DOHH2 (cell line): ENCODE measurements around the gene USP35.

Source experiments
- H3F3A ChIP-seq: fragments of 200-600 bp; sonication (generic), shearing (Covaris generic); 2 replicates; pipeline ENCODE4 v1.6.0; 2016; ENCODE audit warnings: antibody characterized with exemption, mild to moderate bottlenecking; ENCODE audit not compliant: control insufficient read depth, insufficient read depth
- H3K27ac ChIP-seq: fragments of 200-600 bp; sonication (generic); 2 replicates; pipeline ENCODE4 v1.5.1; 2014; ENCODE audit warnings: low read depth, mild to moderate bottlenecking, low read length, moderate library complexity
- H3K27me3 ChIP-seq: fragments of 200-600 bp; sonication (generic); 2 replicates; pipeline ENCODE4 v1.6.1; 2014; ENCODE audit warnings: mild to moderate bottlenecking, low read length, mixed read lengths; ENCODE audit not compliant: control insufficient read depth
- H3K36me3 ChIP-seq: fragments of 200-600 bp; sonication (generic); 2 replicates; pipeline ENCODE4 v1.6.1; 2014; ENCODE audit warnings: mild to moderate bottlenecking, low read length, moderate library complexity, mixed read lengths; ENCODE audit not compliant: control insufficient read depth
- H3K4me1 ChIP-seq: fragments of 200-600 bp; sonication (generic); 2 replicates; pipeline ENCODE4 v1.6.1; 2014; ENCODE audit warnings: mild to moderate bottlenecking, low read length, mixed read lengths; ENCODE audit not compliant: control insufficient read depth
- H3K4me2 ChIP-seq: fragments of 200-600 bp; sonication (generic); 2 replicates; pipeline ENCODE4 v1.6.0; 2014; ENCODE audit warnings: mild to moderate bottlenecking, low read length, moderate library complexity
- H3K4me3 ChIP-seq: fragments of 200-600 bp; sonication (generic); 2 replicates; pipeline ENCODE4 v1.5.1; 2014; ENCODE audit warnings: mild to moderate bottlenecking, low read length, mixed read lengths
- H3K79me2 ChIP-seq: fragments of 200-600 bp; sonication (generic); 2 replicates; pipeline ENCODE4 v1.6.1; 2014; ENCODE audit warnings: mild to moderate bottlenecking, low read length, mixed read lengths; ENCODE audit not compliant: control insufficient read depth
- H3K9me2 ChIP-seq: fragments of 200-600 bp; sonication (generic); replicated peaks from 2 replicates; pipeline ENCODE4 v1.6.1; 2014; ENCODE audit warnings: mild to moderate bottlenecking, low read length, mixed read lengths; ENCODE audit not compliant: control insufficient read depth
- H3K9me3 ChIP-seq: fragments of 200-600 bp; sonication (generic); 2 replicates; pipeline ENCODE4 v1.6.1; 2014; ENCODE audit warnings: antibody characterized with exemption, low read length, mixed read lengths; ENCODE audit not compliant: control insufficient read depth, insufficient read depth
- H4K20me1 ChIP-seq: fragments of 200-600 bp; sonication (generic); 2 replicates; pipeline ENCODE4 v1.6.0; 2014; ENCODE audit warnings: low read depth, mild to moderate bottlenecking, antibody characterized with exemption, low read length, moderate library complexity; ENCODE audit not compliant: control insufficient read depth, insufficient read depth
- CTCF ChIP-seq: fragments of 200-600 bp; sonication (generic); IDR thresholded peaks from one replicate; pipeline ENCODE4 v1.5.1; 2014; ENCODE audit warnings: antibody characterized with exemption, mild to moderate bottlenecking, low read depth, low read length; ENCODE audit not compliant: poor library complexity, severe bottlenecking
- EZH2phosphoT487 ChIP-seq: fragments of 200-600 bp; sonication (generic); IDR thresholded peaks from 2 replicates; pipeline ENCODE4 v1.6.1; 2017; ENCODE audit warnings: borderline replicate concordance, mild to moderate bottlenecking, antibody characterized with exemption, low read length, moderate library complexity, mixed read lengths

USP35 gene

GRCh38 chr11:78205256-78205655, 16.5 kb downstream of the USP35 start:
- TF ChIP-seq CTCF (no peak), EZH2phosphoT487 (no peak)
- Histone ChIP-seq H3K27me3 (no peaks in the 10 kb centered on the region), H3K36me3 (no peaks in the 10 kb centered on the region), H3K4me3 (no peak overlapping the region), H3K4me2 (no peak overlapping the region), H3K4me1 (peaks cover 16% of the 10 kb centered on the region), H3K27ac (no peak overlapping the region), H3F3A (no peaks in the 10 kb centered on the region), H4K20me1 (no peaks in the 10 kb centered on the region), H3K9me3 (no peaks in the 10 kb centered on the region), H3K79me2 (no peaks in the 10 kb centered on the region), H3K9me2 (no peaks in the 10 kb centered on the region)

DNA sequence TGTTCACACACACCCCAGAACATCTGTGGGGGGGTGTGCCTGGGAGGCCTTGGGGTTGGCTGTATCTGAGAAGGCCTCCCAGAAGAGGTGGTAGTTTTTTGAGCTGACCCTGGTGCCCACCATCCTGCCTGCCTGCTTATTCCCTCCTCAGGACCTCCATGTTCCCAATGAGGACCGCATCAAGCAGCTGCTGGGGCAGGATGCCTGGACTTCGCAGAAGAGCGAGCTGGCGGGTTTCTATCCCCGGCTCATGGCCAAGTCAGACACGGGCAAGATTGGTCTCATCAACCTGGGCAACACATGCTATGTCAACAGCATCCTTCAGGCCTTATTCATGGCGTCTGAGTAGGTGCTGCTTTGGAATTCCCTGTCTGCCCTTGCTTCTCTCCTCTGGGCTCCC, 17.0 kb downstream of the USP35 start:
- H3K4me2 ChIP-seq: no peak overlapping the region
- no peaks in the 10 kb centered on the region for H3F3A ChIP-seq
- H3K4me1 ChIP-seq: peaks cover 16% of the 10 kb centered on the region
- no peaks in the 10 kb centered on the region for H3K9me2 ChIP-seq
- no peaks in the 10 kb centered on the region for H4K20me1 ChIP-seq
- H3K79me2 ChIP-seq: no peaks in the 10 kb centered on the region
- no peak overlapping the region for H3K27ac ChIP-seq
- H3K27me3 ChIP-seq: no peaks in the 10 kb centered on the region
- no peaks in the 10 kb centered on the region for H3K36me3 ChIP-seq
- no peak for TF ChIP-seq CTCF
- TF ChIP-seq EZH2phosphoT487: no peak
- no peaks in the 10 kb centered on the region for H3K9me3 ChIP-seq
- no peak overlapping the region for H3K4me3 ChIP-seq

DNA sequence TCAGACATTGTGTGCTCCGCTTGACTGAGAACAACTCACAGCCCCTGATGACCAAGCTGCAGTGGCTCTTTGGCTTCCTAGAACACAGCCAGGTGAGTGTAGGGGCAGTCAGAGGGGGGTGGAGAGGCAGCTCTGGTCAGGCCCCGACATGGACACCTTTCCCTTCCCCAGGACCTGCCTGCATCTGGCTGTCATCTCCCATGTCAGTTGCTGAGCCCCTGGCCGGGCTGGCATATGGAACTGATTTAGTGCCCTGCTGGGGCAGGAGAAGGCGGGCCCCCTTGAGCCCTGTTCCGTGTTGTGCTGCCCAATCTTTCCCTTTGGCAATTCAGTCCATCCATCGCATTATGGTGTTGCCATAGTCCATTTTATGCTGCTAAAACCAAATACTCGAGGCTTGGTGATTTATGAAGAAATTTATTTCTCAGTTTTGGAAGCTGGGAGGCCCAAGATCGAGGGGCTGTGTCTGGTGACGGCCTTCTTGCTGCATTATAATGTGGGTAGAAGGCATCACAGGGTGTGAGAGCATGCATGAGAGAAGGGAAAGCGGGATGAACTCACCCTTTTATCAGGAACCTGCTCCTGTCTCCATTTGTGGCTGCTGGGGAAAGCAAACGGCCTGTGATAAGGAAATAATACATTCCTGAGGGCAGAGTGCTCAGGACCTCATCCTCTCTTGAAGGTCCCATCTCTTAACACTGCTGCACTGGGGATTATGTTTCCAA, 19.0 kb downstream of the USP35 start:
- Histone ChIP-seq H3K27ac (no peak overlapping the region), H3K4me1 (peaks cover 6% of the 10 kb centered on the region), H3K9me3 (no peaks in the 10 kb centered on the region), H3F3A (no peaks in the 10 kb centered on the region), H3K4me3 (no peak overlapping the region), H3K4me2 (no peak overlapping the region), H4K20me1 (no peaks in the 10 kb centered on the region), H3K36me3 (no peaks in the 10 kb centered on the region), H3K9me2 (no peaks in the 10 kb centered on the region), H3K79me2 (no peaks in the 10 kb centered on the region), H3K27me3 (no peaks in the 10 kb centered on the region)
- TF ChIP-seq CTCF (no peak), EZH2phosphoT487 (no peak)
